Astrocyte (in vitro differentiated cells and primary cell): ENCODE data around the gene ATP2A1. TPM values are rescaled to one million over a fixed set of nuclear protein-coding genes. Genes with fewer than 3 reads are reported as not detected.
"Not testable (repeated sequence)": the region's sequence is repeated elsewhere in the genome, so short reads cannot be mapped to it uniquely, and the experiment has no call there.

Experiments
- DNase-seq: peaks from one replicate; pipeline ENCODE4 v3.0.0-alpha.2; 2010; ENCODE audit warnings: low read depth
- FAIRE-seq: peaks from 2 replicates; lab custom pipeline; 2011; peaks lifted over from hg19 to GRCh38; lab: Jason Lieb, UNC
- H2AFZ ChIP-seq: 2 replicates; pipeline ENCODE4 v1.6.0; 2012; ENCODE audit warnings: low read depth, low read length, inconsistent platforms
- H3K27ac ChIP-seq: 2 replicates; pipeline ENCODE4 v1.5.1; 2011; ENCODE audit warnings: low read depth, low read length, inconsistent platforms
- H3K27me3 ChIP-seq: 2 replicates; pipeline ENCODE4 v1.6.0; 2011; ENCODE audit warnings: low read length, inconsistent platforms; ENCODE audit not compliant: insufficient read depth
- H3K36me3 ChIP-seq: 2 replicates; pipeline ENCODE4 v1.5.1; 2011; ENCODE audit warnings: low read length, inconsistent platforms; ENCODE audit not compliant: insufficient read depth
- H3K4me1 ChIP-seq: 2 replicates; pipeline ENCODE4 v1.5.1; 2011; ENCODE audit warnings: low read length, inconsistent platforms; ENCODE audit not compliant: insufficient read depth
- H3K4me2 ChIP-seq: 2 replicates; pipeline ENCODE4 v1.6.0; 2012; ENCODE audit warnings: low read length, inconsistent platforms
- H3K4me3 ChIP-seq: 2 replicates; pipeline ENCODE4 v1.5.1; 2011; ENCODE audit warnings: low read depth, mild to moderate bottlenecking, low read length, inconsistent platforms; ENCODE audit not compliant: insufficient read depth
- H3K79me2 ChIP-seq: 2 replicates; pipeline ENCODE4 v1.6.0; 2012; ENCODE audit warnings: mild to moderate bottlenecking, low read length, inconsistent platforms; ENCODE audit not compliant: insufficient read depth
- H3K9ac ChIP-seq: 2 replicates; pipeline ENCODE4 v1.6.0; 2012; ENCODE audit warnings: mild to moderate bottlenecking, low read length, inconsistent platforms
- H3K9me3 ChIP-seq: 2 replicates; pipeline ENCODE4 v1.5.1; 2012; ENCODE audit warnings: low read depth, mild to moderate bottlenecking, low read length, inconsistent platforms; ENCODE audit not compliant: insufficient read depth
- H4K20me1 ChIP-seq: 2 replicates; pipeline ENCODE4 v1.6.0; 2012; ENCODE audit warnings: low read length, inconsistent platforms; ENCODE audit not compliant: insufficient read depth
- H3K27ac Mint-ChIP-seq: one replicate; pipeline ENCODE4 v1.8.0; 2021; ENCODE audit warnings: mild to moderate bottlenecking, mixed read lengths; ENCODE audit not compliant: unreplicated experiment
- H3K27me3 Mint-ChIP-seq: one replicate; pipeline ENCODE4 v1.8.0; 2021; ENCODE audit warnings: low read depth, mixed read lengths; ENCODE audit not compliant: unreplicated experiment
- H3K36me3 Mint-ChIP-seq: one replicate; pipeline ENCODE4 v1.8.0; 2021; ENCODE audit warnings: low read depth, mixed read lengths; ENCODE audit not compliant: unreplicated experiment
- H3K4me1 Mint-ChIP-seq: one replicate; pipeline ENCODE4 v1.8.0; 2021; ENCODE audit warnings: low read depth, mixed read lengths; ENCODE audit not compliant: unreplicated experiment
- H3K4me3 Mint-ChIP-seq: one replicate; pipeline ENCODE4 v1.8.0; 2021; ENCODE audit warnings: mild to moderate bottlenecking, moderate library complexity, mixed read lengths; ENCODE audit not compliant: unreplicated experiment
- H3K9me3 Mint-ChIP-seq: one replicate; pipeline ENCODE4 v1.8.0; 2021; ENCODE audit warnings: mild to moderate bottlenecking, mixed read lengths; ENCODE audit not compliant: unreplicated experiment
- EZH2 ChIP-seq: IDR thresholded peaks from 2 replicates; pipeline ENCODE4 v1.6.1; 2012; ENCODE audit warnings: mild to moderate bottlenecking, low read length, inconsistent platforms; ENCODE audit not compliant: insufficient read depth
- total RNA-seq: library from RNA; stranded (reverse); gene quantifications from 2 replicates; pipeline ENCODE4 v1.2.1, GENCODE V29; 2021
- TF ChIP-seq, protein P1 (sequence below): IDR thresholded peaks from 2 replicates; pipeline ENCODE4 v1.5.1; 2011; ENCODE audit warnings: low read depth, mild to moderate bottlenecking, inconsistent platforms, low read length, moderate library complexity; ENCODE audit not compliant: insufficient read depth

Gene ATP2A1
- total RNA-seq, 1 donor from 2014 or later: 2.0 TPM

DNA sequence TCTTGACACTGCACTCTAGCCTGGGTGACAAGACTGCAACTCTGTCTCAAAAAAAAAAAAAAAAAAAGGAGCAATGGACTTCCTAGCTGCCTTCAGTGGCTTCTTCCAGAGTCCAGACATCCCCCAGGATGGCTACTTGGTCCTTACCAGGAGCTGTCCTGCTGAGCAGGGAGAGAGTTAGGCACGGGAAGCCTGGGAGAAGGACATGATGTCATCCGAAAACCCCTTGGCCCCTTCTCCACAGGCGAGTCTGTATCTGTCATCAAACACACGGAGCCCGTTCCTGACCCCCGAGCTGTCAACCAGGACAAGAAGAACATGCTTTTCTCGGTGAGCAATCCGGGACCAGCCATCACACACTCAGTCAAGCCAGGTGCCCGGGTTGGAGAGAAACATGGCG, 8.7 kb downstream of the ATP2A1 start:
- Histone ChIP-seq H3K9ac (no peak overlapping the region), H3K4me2 (no peak overlapping the region), H3K27ac (no peak overlapping the region), H4K20me1 (no peaks in the 10 kb centered on the region), H3K79me2 (no peaks in the 10 kb centered on the region), H3K9me3 (no peaks in the 10 kb centered on the region), H3K4me3 (no peak overlapping the region), H3K4me1 (no peaks in the 10 kb centered on the region), H2AFZ (no peak overlapping the region), H3K36me3 (no peaks in the 10 kb centered on the region), H3K27me3 (no peaks in the 10 kb centered on the region)
- DNase-seq (no peak), FAIRE-seq (no peak)
- Mint-ChIP-seq H3K4me3 (no peak overlapping the region), H3K4me1 (no peaks in the 10 kb centered on the region), H3K27ac (no peak overlapping the region), H3K27me3 (peaks cover 5% of the 10 kb centered on the region), H3K36me3 (peaks cover 2% of the 10 kb centered on the region), H3K9me3 (no peaks in the 10 kb centered on the region)
- no peak for TF ChIP-seq EZH2
- TF ChIP-seq, protein P1, sequence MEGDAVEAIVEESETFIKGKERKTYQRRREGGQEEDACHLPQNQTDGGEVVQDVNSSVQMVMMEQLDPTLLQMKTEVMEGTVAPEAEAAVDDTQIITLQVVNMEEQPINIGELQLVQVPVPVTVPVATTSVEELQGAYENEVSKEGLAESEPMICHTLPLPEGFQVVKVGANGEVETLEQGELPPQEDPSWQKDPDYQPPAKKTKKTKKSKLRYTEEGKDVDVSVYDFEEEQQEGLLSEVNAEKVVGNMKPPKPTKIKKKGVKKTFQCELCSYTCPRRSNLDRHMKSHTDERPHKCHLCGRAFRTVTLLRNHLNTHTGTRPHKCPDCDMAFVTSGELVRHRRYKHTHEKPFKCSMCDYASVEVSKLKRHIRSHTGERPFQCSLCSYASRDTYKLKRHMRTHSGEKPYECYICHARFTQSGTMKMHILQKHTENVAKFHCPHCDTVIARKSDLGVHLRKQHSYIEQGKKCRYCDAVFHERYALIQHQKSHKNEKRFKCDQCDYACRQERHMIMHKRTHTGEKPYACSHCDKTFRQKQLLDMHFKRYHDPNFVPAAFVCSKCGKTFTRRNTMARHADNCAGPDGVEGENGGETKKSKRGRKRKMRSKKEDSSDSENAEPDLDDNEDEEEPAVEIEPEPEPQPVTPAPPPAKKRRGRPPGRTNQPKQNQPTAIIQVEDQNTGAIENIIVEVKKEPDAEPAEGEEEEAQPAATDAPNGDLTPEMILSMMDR: no peak

DNA sequence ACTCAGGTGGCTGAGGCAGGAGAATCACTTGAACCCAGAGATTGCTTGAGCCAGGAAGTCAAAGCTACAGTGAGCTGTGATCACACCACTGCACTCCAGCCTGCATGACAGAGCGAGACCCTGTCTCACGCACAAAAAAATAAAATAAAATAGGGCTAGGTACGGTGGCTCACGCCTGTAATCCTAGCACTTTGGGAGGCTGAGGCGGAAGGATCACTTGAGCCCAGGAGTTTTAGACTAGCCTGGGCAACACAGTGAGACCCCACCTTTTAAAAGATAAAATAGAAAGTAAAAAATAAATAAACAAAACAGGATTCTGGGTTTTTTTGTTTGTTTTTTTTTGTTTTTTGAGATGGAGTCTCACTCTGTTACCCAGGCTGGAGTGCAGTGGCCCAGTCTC, 12.1 kb downstream of the ATP2A1 start:
- not testable (repeated sequence) for H3K36me3 Mint-ChIP-seq, H3K9me3 Mint-ChIP-seq, H3K27ac Mint-ChIP-seq, H3K4me1 ChIP-seq, H3K4me1 Mint-ChIP-seq, H3K27me3 ChIP-seq, H3K9me3 ChIP-seq, H3K4me2 ChIP-seq, H3K27me3 Mint-ChIP-seq, H4K20me1 ChIP-seq, H3K9ac ChIP-seq, H2AFZ ChIP-seq, H3K27ac ChIP-seq, FAIRE-seq, H3K4me3 Mint-ChIP-seq, DNase-seq, H3K36me3 ChIP-seq, H3K79me2 ChIP-seq, H3K4me3 ChIP-seq

DNA sequence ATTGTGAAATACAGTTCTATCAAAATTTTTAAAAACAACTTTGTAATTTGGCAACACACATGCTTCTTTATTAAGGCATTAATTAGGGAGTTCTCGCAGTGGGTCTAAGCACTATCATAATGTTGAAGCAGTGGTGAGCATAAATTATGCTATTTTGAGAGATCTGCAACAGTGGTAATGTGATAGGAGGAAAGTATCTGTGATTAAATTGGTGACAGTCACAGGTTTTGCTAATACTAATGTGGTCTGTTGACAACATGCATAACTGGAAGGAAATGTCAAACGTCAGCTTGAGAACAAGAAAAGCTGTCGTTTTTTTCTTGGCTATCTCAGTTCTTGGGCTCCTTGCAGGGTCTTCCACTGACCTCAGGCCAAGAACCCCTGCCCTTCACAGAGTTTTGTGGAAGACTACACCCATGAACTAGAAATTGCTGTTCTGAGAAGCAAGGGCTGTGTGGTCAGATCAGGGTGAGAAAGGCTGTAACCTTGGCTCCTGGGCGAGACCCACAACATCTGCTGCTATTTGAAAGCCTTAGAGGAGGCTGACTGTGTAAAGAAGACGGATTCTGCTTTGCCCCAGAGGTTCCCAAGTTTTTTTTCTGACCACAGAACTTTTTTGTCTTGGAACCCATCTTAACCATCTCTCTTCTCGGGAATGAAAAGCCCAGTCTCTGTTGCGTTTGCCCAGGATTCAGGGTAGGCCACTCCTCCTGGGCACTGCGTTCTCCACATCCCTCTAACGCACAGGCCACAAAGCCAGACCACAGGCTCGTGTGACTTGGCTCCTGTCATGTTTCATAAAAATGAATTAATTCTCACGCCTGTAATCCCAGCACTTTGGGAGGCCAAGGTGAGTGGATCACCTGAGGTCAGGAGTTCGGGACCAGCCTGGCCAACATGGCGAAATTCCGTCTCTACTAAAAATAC, 13.9 kb downstream of the ATP2A1 start:
- Histone ChIP-seq H3K79me2 (no peaks in the 10 kb centered on the region), H3K4me2 (no peak overlapping the region), H3K9me3 (no peaks in the 10 kb centered on the region), H4K20me1 (no peaks in the 10 kb centered on the region), H3K36me3 (no peaks in the 10 kb centered on the region), H3K4me1 (no peaks in the 10 kb centered on the region), H3K4me3 (no peak overlapping the region), H3K27ac (no peak overlapping the region), H2AFZ (no peak overlapping the region), H3K27me3 (no peaks in the 10 kb centered on the region), H3K9ac (no peak overlapping the region)
- Mint-ChIP-seq H3K4me3 (no peak overlapping the region), H3K9me3 (no peaks in the 10 kb centered on the region), H3K27ac (no peak overlapping the region), H3K4me1 (no peaks in the 10 kb centered on the region), H3K27me3 (peaks cover 2% of the 10 kb centered on the region), H3K36me3 (peaks cover 4% of the 10 kb centered on the region)
- no peak for TF ChIP-seq EZH2
- TF ChIP-seq, protein P1: no peak
- DNase-seq (no peak), FAIRE-seq (no peak)
